Measurements from ENCODE around the gene ANKRD65.
"Not testable (repeated sequence)": the region's sequence is repeated elsewhere in the genome, so short reads cannot be mapped to it uniquely, and the experiment has no call there.

Gene ANKRD65

DNA sequence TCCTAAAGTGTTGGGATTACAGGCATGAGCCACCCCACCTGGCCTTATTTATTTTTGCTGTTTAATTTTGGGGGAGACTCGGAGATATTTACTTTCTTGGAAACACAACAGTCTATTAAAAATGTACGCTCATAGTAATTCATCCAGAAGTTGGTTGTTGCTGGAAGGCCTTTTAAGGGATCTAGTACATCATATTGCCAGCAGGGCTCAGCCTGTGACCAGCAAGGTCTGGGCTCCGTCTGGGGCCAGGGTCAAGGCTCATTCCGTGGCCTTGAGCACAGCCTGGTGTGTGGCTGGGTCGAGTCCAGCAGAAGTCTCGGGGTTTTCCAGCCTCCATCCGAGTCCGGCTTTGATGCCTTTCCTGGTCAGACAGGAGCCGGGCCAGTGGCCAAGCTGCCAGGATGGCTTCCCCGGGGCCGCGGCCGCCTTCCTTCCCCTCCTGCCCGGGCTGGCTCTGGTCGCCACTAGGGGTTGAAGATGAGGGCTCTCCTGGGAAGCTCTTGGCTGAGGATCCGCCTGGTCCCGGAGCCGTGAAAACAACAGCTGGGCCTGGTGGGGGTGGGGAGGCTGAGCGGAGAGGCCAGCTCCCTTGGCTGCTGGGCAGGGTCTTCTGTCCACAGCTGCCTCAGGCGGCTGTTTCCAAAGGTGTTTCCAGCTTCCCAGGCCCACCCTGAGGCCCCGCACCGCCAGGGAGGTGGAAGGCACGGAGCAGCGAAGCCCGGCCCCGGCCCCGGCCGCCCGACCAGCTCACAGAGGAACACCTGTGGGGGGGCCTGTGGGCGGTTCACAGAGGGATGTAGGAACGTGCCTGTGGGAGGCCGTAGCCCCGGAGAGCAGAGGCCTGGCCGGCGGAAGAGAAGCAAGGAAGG lies 9.3 kb upstream of the ANKRD65 start:
- no peak for DNase-seq (ENCODE audit: low spot score)

DNA sequence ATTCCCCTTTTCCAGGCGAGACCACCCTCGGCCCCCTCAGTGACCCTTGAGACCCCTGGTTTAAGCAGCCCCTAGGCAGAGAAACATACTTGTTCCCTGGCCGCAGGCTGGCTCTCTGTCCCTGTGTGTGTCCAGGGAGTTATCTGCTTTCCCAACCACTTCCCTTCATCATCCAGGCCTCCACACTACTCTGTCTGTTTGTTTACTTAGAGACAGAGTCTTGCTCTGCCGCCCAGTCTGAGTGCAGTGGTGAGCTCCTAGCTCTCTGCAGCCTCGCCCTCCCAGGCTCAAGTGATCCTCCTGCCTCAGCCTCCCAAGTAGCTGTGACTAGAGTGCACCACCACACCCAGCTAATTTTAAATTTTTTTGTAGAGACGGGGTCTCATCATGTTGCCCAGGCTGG lies 8.6 kb upstream of the ANKRD65 start:
- no peak for DNase-seq (ENCODE audit: low spot score)

DNA sequence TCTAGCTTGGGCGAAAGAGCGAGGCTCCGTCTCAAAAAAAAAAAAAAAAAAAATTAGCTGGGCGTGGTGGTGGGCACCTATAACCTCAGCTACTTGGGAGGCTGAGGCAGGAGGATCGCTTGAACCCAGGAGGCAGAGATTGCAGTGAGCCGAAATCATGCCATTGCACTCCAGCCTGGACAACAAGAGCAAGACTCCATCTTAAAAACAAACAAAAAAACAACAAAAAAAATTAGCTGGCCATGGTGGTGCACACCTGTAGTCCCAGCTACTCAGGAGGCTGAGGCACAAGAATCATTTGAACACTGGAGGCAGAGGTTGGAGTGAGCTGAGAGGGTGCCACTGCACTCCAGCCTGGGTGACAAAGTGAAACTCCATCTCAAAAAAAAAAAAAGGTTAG lies 7.9 kb upstream of the ANKRD65 start:
- not testable (repeated sequence) for DNase-seq (ENCODE audit: low spot score)

DNA sequence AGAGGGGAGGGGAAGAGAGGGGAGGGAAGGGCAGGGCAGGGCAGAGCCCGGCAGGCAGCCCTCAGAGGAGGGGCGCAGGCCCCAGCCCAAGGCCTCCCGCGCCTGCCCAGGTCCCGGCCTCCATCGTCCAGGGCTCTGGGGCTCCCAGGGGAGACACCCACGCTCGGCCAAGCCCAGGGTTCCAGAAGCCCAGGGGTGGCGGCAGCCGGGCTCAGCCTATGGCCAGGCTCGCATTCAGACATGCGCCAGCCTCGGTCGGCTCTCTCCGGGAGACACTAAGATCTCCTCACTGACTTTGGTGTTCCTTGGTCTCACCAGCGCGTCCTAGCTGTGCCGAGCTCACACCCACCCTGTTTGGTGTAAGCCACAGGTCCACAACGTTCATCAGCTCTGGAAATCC lies 7.1 kb upstream of the ANKRD65 start:
- DNase-seq (ENCODE audit: low spot score), result no peak

DNA sequence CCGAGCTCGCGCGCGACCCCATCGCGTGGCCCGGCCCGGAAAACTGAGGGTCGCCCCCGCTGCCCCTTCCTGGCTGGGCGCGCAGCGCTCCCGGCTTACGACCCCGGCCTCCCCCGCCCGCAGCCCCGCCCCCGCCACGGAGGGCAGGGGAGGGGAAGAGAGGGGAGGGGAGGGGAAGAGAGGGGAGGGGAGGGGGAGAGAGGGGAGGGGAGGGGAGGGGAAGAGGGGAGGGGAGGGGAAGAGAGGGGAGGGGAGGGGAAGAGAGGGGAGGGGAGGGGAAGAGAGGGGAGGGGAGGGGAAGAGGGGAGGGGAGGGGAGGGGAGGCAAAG lies 6.7 kb upstream of the ANKRD65 start:
- no peak for DNase-seq (ENCODE audit: low spot score)

GRCh38 chr1:1427106-1427819 lies 6.2 kb upstream of the ANKRD65 start:
- no peak for DNase-seq (ENCODE audit: low spot score)

DNA sequence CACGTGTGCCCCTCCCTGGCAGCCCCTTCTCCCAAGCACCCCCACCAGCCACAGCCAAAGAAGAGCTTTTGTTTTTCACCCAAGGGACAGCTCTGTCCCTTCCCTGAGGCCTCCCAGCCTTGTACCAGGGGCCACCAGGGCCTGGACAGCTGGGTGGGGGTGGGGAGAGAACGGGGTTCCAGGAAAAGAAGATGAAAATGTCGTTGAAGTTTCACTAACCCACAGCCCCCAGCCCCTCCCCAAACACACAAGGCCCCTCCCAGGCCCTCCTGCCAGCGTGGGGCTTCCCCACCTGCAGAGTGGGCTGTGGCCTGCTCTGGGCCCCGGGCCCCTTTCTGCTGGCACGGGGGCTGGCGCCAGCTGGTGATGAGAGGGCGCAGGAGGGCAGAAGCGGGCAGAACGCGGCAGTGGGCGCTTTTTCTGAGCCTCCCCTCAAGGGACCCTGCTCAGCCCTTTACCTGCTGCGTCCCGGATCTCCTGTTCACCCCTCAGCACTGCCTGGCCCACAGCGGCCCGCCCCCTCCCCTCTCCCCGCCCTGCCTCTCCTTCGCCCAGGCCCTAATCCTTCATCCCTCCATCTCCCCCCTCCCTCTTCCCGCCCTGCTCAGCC lies 5.5 kb upstream of the ANKRD65 start:
- DNase-seq (ENCODE audit: low spot score), result no peak

GRCh38 chr1:1425753-1426495 lies 4.8 kb upstream of the ANKRD65 start:
- no peak for DNase-seq (ENCODE audit: low spot score)

DNA sequence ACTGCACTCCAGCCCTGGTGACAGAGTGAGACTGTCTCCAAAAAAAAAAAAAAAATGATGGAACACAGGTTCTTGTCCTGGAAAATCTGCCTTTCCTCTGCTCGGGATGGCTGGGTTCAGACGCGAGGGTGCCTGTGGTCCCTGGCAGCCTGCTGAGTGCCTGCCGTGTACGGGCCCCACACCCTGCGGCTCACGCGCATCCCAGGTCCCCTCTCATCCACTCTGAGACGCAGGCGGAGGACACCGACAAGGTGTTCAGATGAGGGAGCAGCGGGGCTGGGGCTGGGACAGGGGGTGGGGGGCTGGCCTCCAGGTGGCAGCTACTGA lies 4.3 kb upstream of the ANKRD65 start:
- no peak for DNase-seq (ENCODE audit: low spot score)

DNA sequence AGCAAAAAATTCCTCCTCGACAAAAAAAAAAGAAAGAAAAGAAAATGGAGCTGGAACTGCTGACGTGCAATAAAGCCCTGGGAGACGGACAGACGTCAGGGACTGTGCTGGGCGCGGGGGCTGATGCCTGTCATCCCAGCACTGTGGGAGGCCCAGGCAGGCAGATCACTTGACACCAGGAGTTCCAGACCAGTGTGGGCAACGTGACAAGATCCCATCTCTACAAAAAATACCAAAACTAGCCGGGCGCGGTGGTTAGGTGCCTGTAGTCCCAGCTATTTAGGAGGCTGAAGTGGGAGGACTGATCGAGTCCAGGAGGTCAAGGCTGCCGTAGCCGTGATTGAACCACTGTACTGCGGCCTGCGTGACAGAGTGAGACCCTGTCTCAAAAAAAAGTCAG lies 3.6 kb upstream of the ANKRD65 start:
- DNase-seq (ENCODE audit: low spot score), result no peak

DNA sequence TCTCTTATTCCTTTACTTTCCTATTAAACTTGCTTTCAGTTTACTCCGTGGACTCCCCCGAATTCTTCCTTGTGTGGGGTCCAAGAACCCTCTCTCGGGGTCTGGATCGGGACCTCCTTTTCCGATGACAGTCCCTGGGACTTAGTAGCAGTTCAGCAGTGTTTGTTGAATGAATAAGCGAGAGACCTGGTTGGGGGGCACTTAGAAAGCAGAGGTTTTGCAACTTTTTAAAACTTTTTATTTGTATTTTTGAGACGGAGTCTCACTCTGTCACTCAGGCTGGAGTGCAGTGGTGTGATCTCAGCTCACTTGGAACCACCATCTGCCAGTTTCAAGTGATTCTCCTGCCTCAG lies 2.1 kb upstream of the ANKRD65 start:
- no peak for DNase-seq (ENCODE audit: low spot score)

DNA sequence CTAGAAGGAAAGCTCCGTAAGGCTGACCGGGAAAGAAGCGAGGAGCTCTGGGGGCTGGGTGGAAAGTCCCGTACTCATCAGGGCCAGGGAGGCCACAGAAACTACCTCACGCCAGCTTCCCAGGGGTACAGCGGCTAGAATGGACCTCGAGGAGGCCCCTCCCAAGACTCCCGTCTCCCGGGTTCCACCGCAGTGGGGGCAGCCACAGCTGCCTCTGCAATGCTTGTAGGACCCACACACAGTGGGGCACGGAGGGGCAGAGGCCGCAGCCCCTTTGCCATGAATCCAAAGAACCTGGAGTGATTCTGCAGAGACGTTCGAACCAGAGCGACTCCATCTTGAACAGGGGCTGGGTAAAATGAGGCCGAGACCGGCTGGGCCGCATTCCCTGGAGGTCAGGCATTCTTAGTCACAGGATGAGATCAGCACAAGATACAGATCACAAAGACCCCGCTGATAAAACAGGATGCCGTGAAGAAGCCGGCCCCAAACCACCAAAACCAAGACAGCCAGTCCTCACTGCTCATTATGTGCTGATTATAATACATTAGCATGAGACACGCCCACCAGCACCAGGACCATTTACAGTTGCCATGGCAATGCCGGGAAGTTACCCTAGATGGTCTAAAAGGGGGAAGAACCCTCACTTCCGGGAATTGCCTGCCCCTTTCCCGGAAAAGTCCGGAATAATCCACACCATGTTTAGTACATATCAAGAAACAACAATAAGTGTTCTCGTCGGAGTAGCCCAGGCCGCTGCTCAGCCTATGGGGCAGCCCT lies 1.6 kb upstream of the ANKRD65 start:
- no peak for DNase-seq (ENCODE audit: low spot score)

- DNase-seq (ENCODE audit: low spot score), result no peak
These were observed 910 bp upstream of the ANKRD65 start for GRCh38 chr1:1421907-1422464.

- no peak for DNase-seq (ENCODE audit: low spot score)
These were observed 378 bp downstream of the ANKRD65 start for GRCh38 chr1:1420654-1421141.

DNA sequence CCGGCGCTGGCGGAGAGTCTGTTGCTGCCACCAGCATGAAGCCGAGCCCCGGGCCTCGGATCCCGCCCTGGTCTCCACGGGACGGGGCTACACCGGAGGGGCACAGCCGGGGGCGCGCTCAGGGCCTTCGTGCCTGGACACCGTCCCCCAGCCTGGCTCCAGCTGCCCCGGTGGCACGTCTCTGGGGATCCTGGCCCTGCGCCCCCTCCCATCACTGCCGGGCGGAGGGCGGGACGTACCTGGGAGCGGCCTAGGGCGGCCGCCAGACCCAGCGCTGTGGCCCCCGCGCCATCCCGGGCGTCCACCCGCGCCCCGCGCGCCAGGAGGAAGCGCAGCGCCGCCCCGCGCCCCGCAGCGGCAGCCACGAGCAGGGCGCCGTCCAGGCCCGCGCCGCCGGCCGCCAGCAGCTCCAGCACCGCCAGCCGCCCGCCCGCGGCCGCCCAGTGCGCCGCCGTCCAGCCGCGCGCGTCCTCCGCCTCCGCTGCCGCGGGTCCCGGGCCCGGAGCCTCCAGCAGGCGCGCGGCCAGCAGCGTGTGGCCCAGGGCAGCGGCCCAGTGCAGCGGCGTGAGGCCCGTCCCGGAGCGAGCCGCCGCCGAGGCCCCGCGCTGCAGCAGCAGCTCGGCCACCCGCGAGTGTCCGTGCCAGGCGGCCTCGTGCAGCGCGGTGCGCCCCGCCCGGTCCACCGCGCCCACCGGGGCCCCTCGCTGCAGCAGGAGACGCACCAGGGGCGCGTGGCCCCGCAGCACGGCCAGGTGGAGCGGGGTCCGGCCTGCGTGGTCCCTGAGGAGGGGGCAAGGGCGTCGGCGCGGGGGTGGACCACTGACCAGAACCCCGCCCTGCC lies 1.0 kb downstream of the ANKRD65 start:
- no peak for DNase-seq (ENCODE audit: low spot score)

GRCh38 chr1:1419363-1419812 lies 1.7 kb downstream of the ANKRD65 start:
- DNase-seq (ENCODE audit: low spot score), result no peak

DNA sequence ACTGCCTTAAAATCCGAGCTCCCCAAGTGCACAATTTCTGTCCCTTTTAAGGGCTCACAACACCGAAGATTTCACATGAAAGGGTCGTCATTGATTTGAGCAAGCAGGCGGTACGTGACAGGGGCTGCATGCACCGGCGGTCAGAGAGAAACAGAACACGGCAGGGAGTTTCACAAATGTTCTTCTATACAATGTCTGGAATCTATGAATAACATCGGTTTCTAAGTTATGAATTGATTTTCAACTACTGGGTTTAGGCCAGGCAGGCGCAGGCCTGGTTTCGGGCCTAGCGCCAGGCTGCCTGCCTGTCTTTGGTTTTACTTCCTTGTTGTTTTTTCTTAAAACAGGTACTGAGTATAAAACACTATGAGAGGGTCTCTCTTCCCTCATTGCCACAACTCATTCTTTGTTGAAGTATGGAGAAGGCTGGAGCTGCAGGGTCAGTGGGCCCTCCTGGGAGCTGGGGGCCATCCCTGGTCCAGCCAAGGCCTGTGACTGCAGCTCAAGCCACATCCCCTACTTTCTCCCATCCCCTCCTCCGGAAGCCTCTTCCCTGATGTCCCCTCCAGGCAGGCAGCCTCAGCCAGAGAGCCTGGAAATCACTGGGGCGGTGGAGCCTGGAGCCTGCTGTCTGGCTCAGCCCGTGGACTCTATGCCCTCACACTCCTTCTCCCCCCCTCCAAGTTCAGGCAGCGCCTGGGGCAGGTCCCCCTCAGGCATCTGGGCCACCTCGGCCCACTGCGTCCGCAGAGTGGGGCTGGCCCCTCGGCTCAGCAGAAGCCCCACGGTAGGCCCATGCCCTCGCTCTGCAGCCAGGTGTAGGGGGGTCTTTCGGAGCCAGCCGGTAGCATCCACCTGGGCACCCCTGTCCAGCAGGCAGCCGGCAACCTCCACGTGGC lies 2.4 kb downstream of the ANKRD65 start:
- no peak for DNase-seq (ENCODE audit: low spot score)

GRCh38 chr1:1417825-1418463 lies 3.1 kb downstream of the ANKRD65 start:
- DNase-seq (ENCODE audit: low spot score), result not testable (repeated sequence)

DNA sequence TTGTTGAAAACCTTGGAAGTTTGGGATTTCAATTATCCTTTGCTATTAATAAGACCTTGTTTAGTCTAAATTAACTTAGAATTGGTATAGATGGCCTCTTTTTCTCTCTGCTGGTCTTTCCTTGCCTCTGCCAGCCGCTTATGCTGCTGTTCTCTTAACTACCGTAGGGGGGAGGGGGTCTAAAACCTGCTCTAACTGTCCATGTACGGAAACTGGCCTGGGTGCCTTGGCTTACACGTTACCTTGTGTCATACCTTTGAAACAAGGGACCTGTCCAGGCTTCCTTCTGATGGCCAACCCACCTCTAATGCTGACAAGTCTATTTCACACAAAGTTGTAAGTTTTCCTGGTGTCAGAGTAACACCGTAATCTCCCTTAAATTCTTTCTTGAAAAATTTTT lies 3.7 kb downstream of the ANKRD65 start:
- not testable (repeated sequence) for DNase-seq (ENCODE audit: low spot score)

Measured in SW480 (cell line).